MM.1S (cell line): ENCODE measurements around the gene PPP6R3.

Experiments used
- DNase-seq: peaks from one replicate; pipeline ENCODE4 v3.0.0-alpha.2; 2015
- H2AFZ ChIP-seq: fragments of 300-600 bp; sonication (generic); 2 replicates; pipeline ENCODE4 v1.6.0; 2016; ENCODE audit warnings: antibody characterized with exemption, low read length
- H3F3A ChIP-seq: fragments of 300-600 bp; sonication (generic); 2 replicates; pipeline ENCODE4 v1.6.1; 2016; ENCODE audit warnings: mild to moderate bottlenecking, antibody characterized with exemption, low read length, moderate library complexity, mixed read lengths; ENCODE audit not compliant: insufficient read depth
- H3K27ac ChIP-seq: fragments of 300-600 bp; sonication (generic); 2 replicates; pipeline ENCODE4 v1.5.1; 2016; ENCODE audit warnings: mild to moderate bottlenecking, low read length
- H3K27me3 ChIP-seq: fragments of 300-600 bp; sonication (generic); replicated peaks from 2 replicates; pipeline ENCODE4 v1.6.0; 2016; ENCODE audit warnings: low read length; ENCODE audit not compliant: insufficient read depth
- H3K36me3 ChIP-seq: fragments of 300-600 bp; sonication (generic); replicated peaks from 2 replicates; pipeline ENCODE4 v1.6.1; 2016; ENCODE audit warnings: mild to moderate bottlenecking, low read length, mixed read lengths; ENCODE audit not compliant: insufficient read depth
- H3K4me1 ChIP-seq: fragments of 300-600 bp; sonication (generic); 2 replicates; pipeline ENCODE4 v1.6.1; 2016; ENCODE audit warnings: low read length, mixed read lengths
- H3K4me2 ChIP-seq: fragments of 300-600 bp; sonication (generic); 2 replicates; pipeline ENCODE4 v1.6.0; 2016; ENCODE audit warnings: low read depth, low read length
- H3K4me3 ChIP-seq: fragments of 300-600 bp; sonication (generic); 2 replicates; pipeline ENCODE4 v1.5.1; 2016; ENCODE audit warnings: low read length, mixed read lengths
- H3K79me2 ChIP-seq: fragments of 300-600 bp; sonication (generic); 2 replicates; pipeline ENCODE4 v1.6.1; 2016; ENCODE audit warnings: mixed run types, low read length, mixed read lengths
- H3K9ac ChIP-seq: fragments of 300-600 bp; sonication (generic); 2 replicates; pipeline ENCODE4 v1.6.1; 2016; ENCODE audit warnings: low read length, mixed read lengths
- H3K9me2 ChIP-seq: fragments of 300-600 bp; sonication (generic); replicated peaks from 2 replicates; pipeline ENCODE4 v1.6.1; 2016; ENCODE audit warnings: mild to moderate bottlenecking, low read length, mixed read lengths; ENCODE audit not compliant: insufficient read depth
- H3K9me3 ChIP-seq: fragments of 300-600 bp; sonication (generic); replicated peaks from 2 replicates; pipeline ENCODE4 v1.6.1; 2016; ENCODE audit warnings: mild to moderate bottlenecking, low read length, mixed read lengths; ENCODE audit not compliant: insufficient read depth
- H4K20me1 ChIP-seq: fragments of 300-600 bp; sonication (generic); 2 replicates; pipeline ENCODE4 v1.6.1; 2016; ENCODE audit warnings: mild to moderate bottlenecking, low read length, moderate library complexity, mixed read lengths; ENCODE audit not compliant: insufficient read depth
- CTCF ChIP-seq: fragments of 300-600 bp; sonication (generic); IDR thresholded peaks from 2 replicates; pipeline ENCODE4 v1.5.1; 2016; ENCODE audit warnings: antibody characterized with exemption, low read length, mixed read lengths
- EZH2 ChIP-seq: fragments of 300-600 bp; sonication (generic); optimal IDR thresholded peaks from 2 replicates; pipeline ENCODE3; 2017; ENCODE audit warnings: low read depth, mild to moderate bottlenecking, antibody characterized with exemption, low read length, mixed read lengths
- EZH2phosphoT487 ChIP-seq: fragments of 300-600 bp; sonication (generic); IDR thresholded peaks from 2 replicates; pipeline ENCODE4 v1.6.1; 2018; ENCODE audit warnings: antibody characterized with exemption, low read length

The PPP6R3 gene

GRCh38 chr11:68641880-68642279 is 181.3 kb downstream of the PPP6R3 start:
- Histone ChIP-seq H3K9me2 (no peaks in the 10 kb centered on the region), H3K4me3 (no peak overlapping the region), H2AFZ (no peak overlapping the region), H3K4me1 (no peaks in the 10 kb centered on the region), H3K27ac (no peak overlapping the region), H3K9me3 (no peaks in the 10 kb centered on the region), H3F3A (no peaks in the 10 kb centered on the region), H3K36me3 (no peaks in the 10 kb centered on the region), H4K20me1 (no peaks in the 10 kb centered on the region), H3K4me2 (no peak overlapping the region), H3K9ac (no peak overlapping the region), H3K79me2 (no peaks in the 10 kb centered on the region), H3K27me3 (peaks cover 47% of the 10 kb centered on the region)
- DNase-seq, result no peak
- no peak for TF ChIP-seq CTCF
- TF ChIP-seq EZH2phosphoT487, result no peak
- TF ChIP-seq EZH2, result no peak

- H3K9me3 ChIP-seq, result no peaks in the 10 kb centered on the region
- H3K4me1 ChIP-seq, result no peaks in the 10 kb centered on the region
- H3K36me3 ChIP-seq, result no peaks in the 10 kb centered on the region
- H4K20me1 ChIP-seq, result no peaks in the 10 kb centered on the region
- H3K9ac ChIP-seq, result no peak overlapping the region
- no peaks in the 10 kb centered on the region for H3K9me2 ChIP-seq
- H3K4me2 ChIP-seq, result no peak overlapping the region
- peak; percentile 24 for DNase-seq
- TF ChIP-seq EZH2 (no peak), EZH2phosphoT487 (no peak), CTCF (peak; percentile 17; the same call in 1 of the 2 replicates)
- H2AFZ ChIP-seq, result no peak overlapping the region
- no peaks in the 10 kb centered on the region for H3K79me2 ChIP-seq
- H3K27ac ChIP-seq, result no peak overlapping the region
- H3K4me3 ChIP-seq, result no peak overlapping the region
- H3K27me3 ChIP-seq, result peaks cover 57% of the 10 kb centered on the region
- H3F3A ChIP-seq, result no peaks in the 10 kb centered on the region
These were observed 183.0 kb downstream of the PPP6R3 start for GRCh38 chr11:68643585-68643984.

GRCh38 chr11:68646832-68647231 is 186.3 kb downstream of the PPP6R3 start:
- no peak for TF ChIP-seq EZH2
- TF ChIP-seq CTCF, result no peak
- no peaks in the 10 kb centered on the region for H3K9me3 ChIP-seq
- no peak overlapping the region for H2AFZ ChIP-seq
- H3K27me3 ChIP-seq, result peaks cover 48% of the 10 kb centered on the region
- no peak for DNase-seq
- H3K36me3 ChIP-seq, result no peaks in the 10 kb centered on the region
- no peaks in the 10 kb centered on the region for H3F3A ChIP-seq
- H3K4me1 ChIP-seq, result no peaks in the 10 kb centered on the region
- no peak overlapping the region for H3K4me2 ChIP-seq
- no peaks in the 10 kb centered on the region for H4K20me1 ChIP-seq
- no peak overlapping the region for H3K27ac ChIP-seq
- H3K4me3 ChIP-seq, result no peak overlapping the region
- H3K9ac ChIP-seq, result no peak overlapping the region
- no peaks in the 10 kb centered on the region for H3K79me2 ChIP-seq
- no peaks in the 10 kb centered on the region for H3K9me2 ChIP-seq
